GM23338 (cell line): ENCODE data around the gene ECHDC1. TPM values are rescaled to one million over a fixed set of nuclear protein-coding genes. Genes with fewer than 3 reads are reported as not detected.

Experiments
- ATAC-seq: fragments of 200-7000 bp; cut with Tn5 transposase; 3 replicates; pipeline ENCODE4 v1.9.1; 2020
- DNase-seq: peaks from one replicate; pipeline ENCODE4 v3.0.0-alpha.2; 2015; ENCODE audit warnings: low spot score
- H2AFZ ChIP-seq: fragments of 200-600 bp; sonication (generic); 2 replicates; pipeline ENCODE4 v1.8.0; 2016; ENCODE audit warnings: antibody characterized with exemption, mild to moderate bottlenecking, moderate library complexity
- H3F3A ChIP-seq: fragments of 200-600 bp; sonication (generic); replicated peaks from 2 replicates; pipeline ENCODE4 v1.8.0; 2017; ENCODE audit warnings: antibody characterized with exemption, mixed run types, low read depth
- H3K27ac ChIP-seq: fragments of 200-600 bp; sonication (generic); 2 replicates; pipeline ENCODE4 v1.6.1; 2016; ENCODE audit warnings: low read depth
- H3K27me3 ChIP-seq: fragments of 200-600 bp; sonication (generic); 2 replicates; pipeline ENCODE4 v1.8.0; 2016; ENCODE audit warnings: mild to moderate bottlenecking, mixed run types, moderate library complexity; ENCODE audit not compliant: insufficient read depth
- H3K36me3 ChIP-seq: fragments of 200-600 bp; sonication (generic); 2 replicates; pipeline ENCODE4 v1.8.0; 2016; ENCODE audit warnings: mild to moderate bottlenecking; ENCODE audit not compliant: insufficient read depth
- H3K4me1 ChIP-seq: fragments of 200-600 bp; sonication (generic); 2 replicates; pipeline ENCODE4 v1.8.0; 2016; ENCODE audit warnings: mild to moderate bottlenecking, moderate library complexity; ENCODE audit not compliant: insufficient read depth
- H3K4me2 ChIP-seq: fragments of 200-600 bp; sonication (generic); 2 replicates; pipeline ENCODE4 v1.7.1; 2017; ENCODE audit warnings: mixed run types
- H3K4me3 ChIP-seq: fragments of 200-600 bp; sonication (generic); 2 replicates; pipeline ENCODE4 v1.6.1; 2016; ENCODE audit warnings: mixed run types
- H3K79me2 ChIP-seq: fragments of 200-600 bp; sonication (generic); replicated peaks from 2 replicates; pipeline ENCODE4 v1.8.0; 2017; ENCODE audit warnings: mild to moderate bottlenecking; ENCODE audit not compliant: insufficient read depth
- H3K9me2 ChIP-seq: fragments of 200-600 bp; sonication (generic); 2 replicates; pipeline ENCODE4 v1.8.0; 2017; ENCODE audit not compliant: insufficient read depth
- H4K20me1 ChIP-seq: fragments of 200-600 bp; sonication (generic); replicated peaks from 2 replicates; pipeline ENCODE4 v1.8.0; 2017; ENCODE audit warnings: mild to moderate bottlenecking; ENCODE audit not compliant: insufficient read depth
- H3K27ac Mint-ChIP-seq: 2 replicates; pipeline ENCODE4 v1.8.0; 2020; ENCODE audit warnings: inconsistent platforms, mild to moderate bottlenecking, moderate library complexity, mixed read lengths
- H3K27me3 Mint-ChIP-seq: 3 replicates; pipeline ENCODE4 v1.8.0; 2022; ENCODE audit warnings: low read depth, mild to moderate bottlenecking, moderate library complexity, mixed read lengths, inconsistent platforms; ENCODE audit not compliant: insufficient read depth, poor library complexity
- H3K36me3 Mint-ChIP-seq: 3 replicates; pipeline ENCODE4 v1.8.0; 2021; ENCODE audit warnings: low read depth, mild to moderate bottlenecking, inconsistent platforms, moderate library complexity, mixed read lengths
- H3K4me1 Mint-ChIP-seq: 3 replicates; pipeline ENCODE4 v1.8.0; 2020; ENCODE audit warnings: mild to moderate bottlenecking, inconsistent platforms, mixed read lengths
- H3K4me3 Mint-ChIP-seq: 3 replicates; pipeline ENCODE4 v1.8.0; 2021; ENCODE audit warnings: moderate library complexity, mild to moderate bottlenecking, inconsistent platforms, mixed read lengths
- H3K9me3 Mint-ChIP-seq: 3 replicates; pipeline ENCODE4 v1.8.0; 2020; ENCODE audit warnings: moderate library complexity, mild to moderate bottlenecking, inconsistent platforms, mixed read lengths
- CREB1 ChIP-seq: fragments of 250-450 bp; sonication (Bioruptor Pico); IDR thresholded peaks from 2 replicates; pipeline ENCODE4 v1.5.0; 2020; ENCODE audit warnings: low read depth, mild to moderate bottlenecking, moderate library complexity
- CTCF ChIP-seq, 2 experiments: fragments of 200-600 bp in 1 of 2; sonication (generic) in 1 of 2; conservative IDR thresholded peaks; 2 replicates each; pipeline versions ENCODE4 v1.5.1 to v1.6.1; 2016 to 2017; ENCODE audit warnings: antibody characterized with exemption in 2 of 2, low read depth in 2 of 2, mild to moderate bottlenecking in 2 of 2, moderate library complexity in 1 of 2
- ETS1 ChIP-seq: IDR thresholded peaks from 2 replicates; pipeline ENCODE4 v1.6.1; 2016; ENCODE audit warnings: antibody characterized with exemption
- EZH2 ChIP-seq: fragments of 200-600 bp; sonication (generic); IDR thresholded peaks from one replicate; pipeline ENCODE4 v1.8.0; 2017; ENCODE audit warnings: antibody characterized with exemption, mild to moderate bottlenecking, low read depth; ENCODE audit not compliant: unreplicated experiment
- EZH2phosphoT487 ChIP-seq: fragments of 200-600 bp; sonication (generic); IDR thresholded peaks from one replicate; pipeline ENCODE4 v1.8.1; 2018; ENCODE audit warnings: antibody characterized with exemption; ENCODE audit not compliant: unreplicated experiment
- JUNB ChIP-seq: IDR thresholded peaks from one replicate; pipeline ENCODE4 v1.6.1; 2016; ENCODE audit warnings: antibody characterized with exemption; ENCODE audit not compliant: unreplicated experiment
- POLR2AphosphoS5 ChIP-seq: IDR thresholded peaks from 2 replicates; pipeline ENCODE4 v1.6.1; 2016; ENCODE audit warnings: antibody characterized with exemption, low read depth
- REST ChIP-seq: IDR thresholded peaks from one replicate; pipeline ENCODE4 v1.6.1; 2018; ENCODE audit warnings: antibody characterized with exemption; ENCODE audit not compliant: unreplicated experiment
- ZNF114 ChIP-seq: fragments of 250-450 bp; sonication (Bioruptor Pico); IDR thresholded peaks from 2 replicates; pipeline ENCODE4 v1.5.0; 2020; ENCODE audit warnings: mild to moderate bottlenecking, moderate library complexity
- ZNF331 ChIP-seq: fragments of 250-450 bp; sonication (Bioruptor Pico); IDR thresholded peaks from 2 replicates; pipeline ENCODE4 v1.5.0; 2020; ENCODE audit warnings: low read depth, mild to moderate bottlenecking, moderate library complexity
- ZNF462 ChIP-seq: fragments of 250-450 bp; sonication (Bioruptor Pico); IDR thresholded peaks from 2 replicates; pipeline ENCODE4 v1.5.0; 2020; ENCODE audit warnings: mild to moderate bottlenecking, moderate library complexity
- polyA plus RNA-seq: library from polyadenylated mRNA; unstranded; fragments of >200 nt; fragmentation: Nextera tagmentation; extraction: Ambion mirVana; gene quantifications from 2 replicates; pipeline ENCODE4 v1.2.1, GENCODE V29; 2016
- total RNA-seq: library from RNA; depleted of rRNA; stranded (reverse); fragments of >200 nt; shearing (Covaris generic); gene quantifications from 2 replicates; pipeline ENCODE4 v1.2.3, GENCODE V29; 2014

Gene ECHDC1
- total and polyA plus RNA-seq, 2 experiments from 2014 or later = 65.8 to 98.4 TPM

GRCh38 chr6:127391094-127391953, 47.9 kb upstream of the ECHDC1 start (continued):
- no peak for TF ChIP-seq CTCF (conservative IDR thresholded peaks at IDR 0.05; ENCODE audit: low read depth in 2 of 2)
- no peak for TF ChIP-seq ZNF331 (CRISPR knock-in tag)
- no peak for TF ChIP-seq EZH2
- no peak for TF ChIP-seq JUNB
- no peak for TF ChIP-seq EZH2phosphoT487
- no peak for TF ChIP-seq ZNF114 (CRISPR knock-in tag)
- no peak for TF ChIP-seq ETS1
- TF ChIP-seq REST = no peak
- TF ChIP-seq POLR2AphosphoS5 = no peak

GRCh38 chr6:127389706-127390105, 46.3 kb upstream of the ECHDC1 start:
- Mint-ChIP-seq H3K4me1 (no peaks in the 10 kb centered on the region), H3K36me3 (no peaks in the 10 kb centered on the region), H3K9me3 (no peaks in the 10 kb centered on the region), H3K27me3 (no peaks in the 10 kb centered on the region), H3K27ac (no peak overlapping the region), H3K4me3 (no peak overlapping the region)
- Histone ChIP-seq H3K79me2 (no peaks in the 10 kb centered on the region), H3K27me3 (no peaks in the 10 kb centered on the region), H3K4me3 (no peak overlapping the region), H3K4me1 (no peaks in the 10 kb centered on the region), H3K36me3 (no peaks in the 10 kb centered on the region), H3K9me2 (no peaks in the 10 kb centered on the region), H3K4me2 (no peak overlapping the region), H3F3A (no peaks in the 10 kb centered on the region), H4K20me1 (no peaks in the 10 kb centered on the region), H2AFZ (no peak overlapping the region), H3K27ac (no peak overlapping the region)
- ATAC-seq = no peak
- no peak for DNase-seq
- no peak for TF ChIP-seq EZH2
- no peak for TF ChIP-seq ZNF331 (CRISPR knock-in tag)
- TF ChIP-seq EZH2phosphoT487 = no peak
- no peak for TF ChIP-seq ZNF114 (CRISPR knock-in tag)
- no peak for TF ChIP-seq POLR2AphosphoS5
- no peak for TF ChIP-seq CREB1 (CRISPR knock-in tag)
- TF ChIP-seq ZNF462 (CRISPR knock-in tag) = no peak
